Adrenal gland (tissue), 5 donors: ENCODE measurements around the gene RAF1.

Experiments
- POLR2A ChIP-seq, 2 donors: fragments of 450-650 bp; IDR thresholded peaks; one replicate each; pipeline ENCODE4 v1.6.1; 2017; ENCODE audit warnings: antibody characterized with exemption in 2 of 2, mild to moderate bottlenecking in 2 of 2, moderate library complexity in 1 of 2
- TF ChIP-seq, protein P1 (sequence below), 6 experiments: fragments of 450-650 bp in 4 of 6; fragments of 200-600 bp in 2 of 6; sonication (generic) in 1 of 6; IDR thresholded peaks; 1 replicate in 5 of 6; 2 replicates in 1 of 6; pipeline versions ENCODE4 v1.5.1 to v1.8.0; 2016 to 2021; ENCODE audit warnings: antibody characterized with exemption in 6 of 6, mild to moderate bottlenecking in 2 of 6, moderate library complexity in 1 of 6
- donor health status: DM: no; HTN: no; CAD: no.

DNA sequence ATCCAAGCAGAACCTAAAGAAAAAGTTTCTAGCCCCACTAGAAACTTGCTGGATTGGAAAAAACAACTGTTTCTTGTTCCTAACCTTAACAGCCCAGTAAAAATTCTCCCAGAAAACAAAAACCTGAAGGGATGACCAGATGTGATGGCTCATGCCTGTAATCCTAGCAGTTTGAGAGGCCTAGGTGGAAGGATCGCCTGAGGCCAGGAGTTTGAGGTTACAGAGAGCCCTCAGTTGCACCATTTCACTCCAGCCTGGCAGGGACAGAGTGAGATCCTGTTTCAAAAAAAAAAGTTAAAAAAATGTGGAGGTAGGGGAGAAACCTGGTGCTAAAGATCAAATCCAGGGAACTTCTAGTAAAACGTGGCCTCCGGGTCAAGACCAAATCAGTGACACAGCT, 38.6 kb upstream of the RAF1 start:
- TF ChIP-seq POLR2A (IDR thresholded peaks at IDR 0.05) = no peak
- TF ChIP-seq, protein P1, sequence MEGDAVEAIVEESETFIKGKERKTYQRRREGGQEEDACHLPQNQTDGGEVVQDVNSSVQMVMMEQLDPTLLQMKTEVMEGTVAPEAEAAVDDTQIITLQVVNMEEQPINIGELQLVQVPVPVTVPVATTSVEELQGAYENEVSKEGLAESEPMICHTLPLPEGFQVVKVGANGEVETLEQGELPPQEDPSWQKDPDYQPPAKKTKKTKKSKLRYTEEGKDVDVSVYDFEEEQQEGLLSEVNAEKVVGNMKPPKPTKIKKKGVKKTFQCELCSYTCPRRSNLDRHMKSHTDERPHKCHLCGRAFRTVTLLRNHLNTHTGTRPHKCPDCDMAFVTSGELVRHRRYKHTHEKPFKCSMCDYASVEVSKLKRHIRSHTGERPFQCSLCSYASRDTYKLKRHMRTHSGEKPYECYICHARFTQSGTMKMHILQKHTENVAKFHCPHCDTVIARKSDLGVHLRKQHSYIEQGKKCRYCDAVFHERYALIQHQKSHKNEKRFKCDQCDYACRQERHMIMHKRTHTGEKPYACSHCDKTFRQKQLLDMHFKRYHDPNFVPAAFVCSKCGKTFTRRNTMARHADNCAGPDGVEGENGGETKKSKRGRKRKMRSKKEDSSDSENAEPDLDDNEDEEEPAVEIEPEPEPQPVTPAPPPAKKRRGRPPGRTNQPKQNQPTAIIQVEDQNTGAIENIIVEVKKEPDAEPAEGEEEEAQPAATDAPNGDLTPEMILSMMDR (IDR thresholded peaks at IDR 0.05) = no peak
